HG03095 (cell line): ENCODE results near the gene ELP2.
"Not testable (repeated sequence)": the region's sequence is repeated elsewhere in the genome, so short reads cannot be mapped to it uniquely, and the experiment has no call there.

ENCODE experiments used
- ATAC-seq: cut with Tn5 transposase; IDR thresholded peaks from one replicate; pipeline ENCODE4 v1.9.1; 2021; ENCODE audit warnings: moderate library complexity; ENCODE audit not compliant: unreplicated experiment

The ELP2 gene

GRCh38 chr18:36129300-36130038 lies at the start of gene ELP2, which contains the start of gene SLC39A6:
ELP2 (plus strand) TSS chr18:36129899; CDS start chr18:36129934, 35 bp downstream.
SLC39A6 (minus strand) TSS chr18:36129340; CDS start chr18:36127007, 2,333 bp downstream.
- ATAC-seq, result peak; percentile 91

- not testable (repeated sequence) for ATAC-seq
Measured at GRCh38 chr18:36081118-36081517, 48.6 kb upstream of the ELP2 start.

- no peak for ATAC-seq
Measured at GRCh38 chr18:36083729-36084128, 46.0 kb upstream of the ELP2 start.

GRCh38 chr18:36085195-36085594 lies 44.5 kb upstream of the ELP2 start:
- no peak for ATAC-seq

GRCh38 chr18:36086186-36086585 lies 43.5 kb upstream of the ELP2 start:
- ATAC-seq, result no peak

- ATAC-seq, result no peak
Measured at GRCh38 chr18:36088256-36088655, 41.4 kb upstream of the ELP2 start.

GRCh38 chr18:36089001-36089400 lies 40.7 kb upstream of the ELP2 start:
- ATAC-seq, result no peak

- not testable (repeated sequence) for ATAC-seq
Measured at GRCh38 chr18:36092116-36092515, 37.6 kb upstream of the ELP2 start.

GRCh38 chr18:36094431-36094830 lies 35.3 kb upstream of the ELP2 start:
- no peak for ATAC-seq

GRCh38 chr18:36095936-36096519 lies 33.7 kb upstream of the ELP2 start:
- no peak for ATAC-seq

- ATAC-seq, result no peak
Measured at GRCh38 chr18:36096955-36097354, 32.7 kb upstream of the ELP2 start.

GRCh38 chr18:36099311-36099710 lies 30.4 kb upstream of the ELP2 start:
- ATAC-seq, result no peak

- ATAC-seq, result no peak
Measured at GRCh38 chr18:36101943-36102342, 27.8 kb upstream of the ELP2 start.

GRCh38 chr18:36104749-36105148 lies 24.9 kb upstream of the ELP2 start:
- no peak for ATAC-seq

- ATAC-seq, result no peak
Measured at GRCh38 chr18:36107477-36107876, 22.2 kb upstream of the ELP2 start.

- no peak for ATAC-seq
Measured at GRCh38 chr18:36108196-36108595, 21.5 kb upstream of the ELP2 start.

GRCh38 chr18:36108601-36109000 lies 21.1 kb upstream of the ELP2 start:
- no peak for ATAC-seq

GRCh38 chr18:36109737-36110136 lies 20.0 kb upstream of the ELP2 start:
- no peak for ATAC-seq

- ATAC-seq, result no peak
Measured at GRCh38 chr18:36112302-36112701, 17.4 kb upstream of the ELP2 start.

- ATAC-seq, result no peak
Measured at GRCh38 chr18:36114251-36114650, 15.4 kb upstream of the ELP2 start.

- ATAC-seq, result no peak
Measured at GRCh38 chr18:36114738-36115137, 15.0 kb upstream of the ELP2 start.

- ATAC-seq, result not testable (repeated sequence)
Measured at GRCh38 chr18:36116771-36117170, 12.9 kb upstream of the ELP2 start.

- no peak for ATAC-seq
Measured at GRCh38 chr18:36120297-36120696, 9.4 kb upstream of the ELP2 start.
